DOHH2 (cell line): ENCODE data around the gene CHP1.

Experiments used
- CTCF ChIP-seq: fragments of 200-600 bp; sonication (generic); IDR thresholded peaks from one replicate; pipeline ENCODE4 v1.5.1; 2014; ENCODE audit warnings: antibody characterized with exemption, mild to moderate bottlenecking, low read depth, low read length; ENCODE audit not compliant: poor library complexity, severe bottlenecking
- EZH2phosphoT487 ChIP-seq: fragments of 200-600 bp; sonication (generic); IDR thresholded peaks from 2 replicates; pipeline ENCODE4 v1.6.1; 2017; ENCODE audit warnings: borderline replicate concordance, mild to moderate bottlenecking, antibody characterized with exemption, low read length, moderate library complexity, mixed read lengths

- no peak for TF ChIP-seq CTCF
- no peak for TF ChIP-seq EZH2phosphoT487
Observed at GRCh38 chr15:41285285-41285684, 54.2 kb downstream of the CHP1 start.
